GM13977 (cell line): ENCODE measurements around the gene APOBEC3A.
"Not testable (repeated sequence)": the region's sequence is repeated elsewhere in the genome, so short reads cannot be mapped to it uniquely, and the experiment has no call there.

Source experiments
- DNase-seq: peaks from one replicate; pipeline ENCODE4 v3.0.0; 2012; ENCODE audit warnings: low spot score
- CTCF ChIP-seq: IDR thresholded peaks from 2 replicates; pipeline ENCODE4 v1.5.1; 2012; ENCODE audit warnings: mild to moderate bottlenecking, control low read depth; ENCODE audit not compliant: insufficient read depth; ENCODE audit errors: extremely low read depth, missing control alignments
- in situ Hi-C: fragments of 300-500 bp; cut with MboI; formaldehyde crosslinking; loops from one replicate; pipeline ENCODE4 v1.12.0; 2022; ENCODE audit warnings: low sequenced_read_pairs, low pct_unique_long_range_greater_than_20kb, mixed read lengths, inconsistent platforms; ENCODE audit not compliant: unreplicated experiment

Gene APOBEC3A

GRCh38 chr22:39007177-39007576, 49.8 kb downstream of the APOBEC3A start:
- in situ Hi-C loops = loop anchor here (10.0 to 25.0 kb wide), 2 partner anchors 118 to 305 kb away; partner anchors contain the start of gene RPL3
- TF ChIP-seq CTCF = no peak

GRCh38 chr22:39008271-39008850, 51.0 kb downstream of the APOBEC3A start:
- DNase-seq = not testable (repeated sequence)
- in situ Hi-C loops = loop anchor here (10.0 to 25.0 kb wide), 2 partner anchors 116 to 304 kb away; partner anchors contain the start of gene RPL3

More at GRCh38 chr22:39007177-39007576, 49.8 kb downstream of the APOBEC3A start:
- no peak for DNase-seq

- no peak for DNase-seq
- TF ChIP-seq CTCF = no peak
- in situ Hi-C loops = loop anchor here (25.0 kb wide), 1 partner anchor 301 kb away; the partner anchor contains the start of gene RPL3
These were observed 53.5 kb downstream of the APOBEC3A start for GRCh38 chr22:39010946-39011345.
